SKM-1 (cell line): Measurements from ENCODE around the gene TLCD5.
A peak's percentile ranks its signal among the peaks of the same experiment; 100 is the strongest.

Experiments used
- DNase-seq: peaks from one replicate; lab custom pipeline; 2025; ENCODE audit not compliant: unreplicated experiment; lab: John Stamatoyannopoulos, UW

TLCD5 gene

GRCh38 chr11:120336641-120337354 lies 11.7 kb downstream of the TLCD5 start:
- no peak for DNase-seq

- DNase-seq = no peak
Measured at GRCh38 chr11:120337355-120338106, 12.4 kb downstream of the TLCD5 start.

- DNase-seq = no peak
Measured at GRCh38 chr11:120338107-120338933, 13.2 kb downstream of the TLCD5 start.

GRCh38 chr11:120339394-120339890 lies 14.3 kb downstream of the TLCD5 start:
- no peak for DNase-seq

- DNase-seq = no peak
Measured at GRCh38 chr11:120340529-120340928, 15.4 kb downstream of the TLCD5 start.

GRCh38 chr11:120342226-120342625 lies 17.1 kb downstream of the TLCD5 start:
- no peak for DNase-seq

- DNase-seq = no peak
Measured at GRCh38 chr11:120342678-120343077, 17.6 kb downstream of the TLCD5 start.

GRCh38 chr11:120343429-120343828 lies 18.3 kb downstream of the TLCD5 start:
- DNase-seq = no peak

GRCh38 chr11:120344302-120345004 lies 19.4 kb downstream of the TLCD5 start:
- DNase-seq = peak; percentile 31

- no peak for DNase-seq
Measured at GRCh38 chr11:120346233-120346632, 21.1 kb downstream of the TLCD5 start.

GRCh38 chr11:120350637-120351036 lies 25.5 kb downstream of the TLCD5 start:
- no peak for DNase-seq

GRCh38 chr11:120352405-120352804 lies 27.3 kb downstream of the TLCD5 start:
- no peak for DNase-seq

GRCh38 chr11:120354068-120354467 lies 29.0 kb downstream of the TLCD5 start:
- no peak for DNase-seq

GRCh38 chr11:120354779-120355178 lies 29.7 kb downstream of the TLCD5 start:
- DNase-seq = no peak

- no peak for DNase-seq
Measured at GRCh38 chr11:120357620-120358019, 32.5 kb downstream of the TLCD5 start.

GRCh38 chr11:120358729-120359128 lies 33.6 kb downstream of the TLCD5 start:
- DNase-seq = no peak

GRCh38 chr11:120363436-120363835 lies 38.3 kb downstream of the TLCD5 start:
- no peak for DNase-seq

GRCh38 chr11:120365512-120365911 lies 40.4 kb downstream of the TLCD5 start:
- DNase-seq = no peak

- DNase-seq = no peak
Measured at GRCh38 chr11:120372296-120372695, 47.2 kb downstream of the TLCD5 start.

- DNase-seq = no peak
Measured at GRCh38 chr11:120375076-120375475, 50.0 kb downstream of the TLCD5 start.
